ENCODE results near the gene MTRFR.
A peak's percentile ranks its signal among the peaks of the same experiment; 100 is the strongest.

MTRFR gene

DNA sequence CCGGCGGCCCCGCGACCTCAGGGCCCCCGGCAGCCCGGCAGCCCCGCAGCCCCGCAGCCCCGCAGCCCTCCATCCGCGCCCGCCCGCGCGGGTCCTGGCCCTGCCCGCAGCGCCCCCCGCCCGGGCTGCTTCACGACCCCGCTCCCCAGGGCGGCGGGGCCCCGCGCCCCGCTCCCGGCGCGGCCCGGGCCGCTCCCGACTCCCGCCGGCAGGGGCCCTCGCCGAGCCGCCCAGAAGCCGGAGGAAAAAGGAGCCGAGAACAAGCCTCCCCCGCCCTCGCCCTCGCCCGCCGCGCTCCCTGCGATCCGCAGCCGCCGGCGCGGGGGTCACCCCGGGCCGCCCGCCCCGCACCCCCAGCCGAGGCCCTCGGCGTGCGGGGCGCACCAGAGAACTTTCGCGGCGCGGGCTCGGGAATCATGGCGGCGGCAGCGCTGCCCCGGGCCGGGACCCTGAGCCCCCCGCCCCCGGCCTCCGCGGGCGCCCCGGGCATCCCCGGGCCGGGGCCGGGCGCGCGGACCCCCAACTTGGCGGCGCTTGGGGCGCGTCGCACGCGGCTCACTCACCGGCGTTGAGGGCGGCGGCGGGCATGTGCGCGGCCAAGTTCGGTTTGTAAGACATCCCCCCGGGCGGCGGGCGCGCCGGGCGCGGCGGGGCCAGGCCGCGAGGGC is 37.9 kb downstream of the MTRFR start:
- DNase-seq, result peak; percentile 57

DNA sequence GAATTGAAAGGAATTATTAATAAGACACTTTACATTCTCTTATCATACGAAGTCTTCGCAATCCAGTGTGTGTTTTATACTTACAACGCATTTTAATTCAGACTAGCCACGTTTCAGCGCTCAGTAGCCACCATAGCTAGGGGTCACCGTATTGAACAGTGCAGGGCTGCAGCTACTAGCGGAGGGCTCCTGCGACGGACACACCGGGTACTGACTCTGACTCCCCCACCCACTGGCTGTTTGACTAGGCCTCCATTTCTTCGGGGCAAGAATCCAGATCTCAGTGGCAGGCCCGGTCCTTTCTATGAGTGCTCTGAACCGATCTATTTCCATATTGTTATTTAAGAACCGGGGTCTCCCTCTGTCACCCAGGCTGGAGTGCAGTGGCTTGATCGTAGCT is 39.9 kb downstream of the MTRFR start:
- no peak for DNase-seq

DNA sequence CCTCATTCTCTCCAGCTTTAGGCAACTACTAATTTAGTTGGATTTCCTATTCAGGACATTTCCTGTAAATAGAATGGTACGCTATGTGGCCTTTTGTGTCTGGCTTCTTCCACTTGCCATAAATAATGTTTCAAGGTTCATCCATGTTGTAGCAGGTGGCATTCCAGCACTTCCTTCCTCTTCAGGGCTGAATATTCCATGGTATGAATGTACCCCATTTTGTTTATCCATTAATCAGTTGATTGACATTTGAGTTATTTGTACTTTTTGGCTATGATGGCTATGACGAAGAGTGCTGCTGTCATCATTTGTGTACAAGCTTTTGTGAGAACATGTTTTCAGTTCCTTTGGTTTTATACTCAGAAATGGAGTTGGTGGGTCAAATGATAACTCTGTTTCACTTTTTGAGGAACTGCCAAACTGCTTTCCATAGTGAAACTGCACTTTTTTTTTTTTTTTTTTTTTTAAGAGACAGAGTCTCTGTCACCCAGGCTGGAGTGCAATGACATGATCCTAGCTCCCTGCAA is 44.9 kb downstream of the MTRFR start:
- no peak for DNase-seq

DNA sequence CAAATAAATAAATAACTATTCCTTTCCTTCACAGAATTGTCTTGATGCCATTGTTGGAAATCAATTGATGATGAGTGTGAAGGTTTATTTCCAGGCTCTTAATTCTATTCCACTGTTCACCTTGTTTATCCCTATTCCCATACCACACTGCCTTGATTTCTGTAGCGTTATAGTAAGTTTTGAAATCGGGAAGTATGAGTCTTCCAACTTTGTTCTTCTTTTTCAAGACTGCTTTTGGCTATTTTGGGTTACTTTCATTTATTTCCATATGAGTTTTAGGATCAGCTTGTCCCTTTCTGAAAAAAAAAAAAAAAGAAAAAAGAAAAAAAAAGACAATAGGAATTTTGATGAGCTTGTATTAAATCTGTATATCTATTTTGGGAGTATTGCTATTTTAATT is 47.7 kb downstream of the MTRFR start:
- DNase-seq, result no peak

DNA sequence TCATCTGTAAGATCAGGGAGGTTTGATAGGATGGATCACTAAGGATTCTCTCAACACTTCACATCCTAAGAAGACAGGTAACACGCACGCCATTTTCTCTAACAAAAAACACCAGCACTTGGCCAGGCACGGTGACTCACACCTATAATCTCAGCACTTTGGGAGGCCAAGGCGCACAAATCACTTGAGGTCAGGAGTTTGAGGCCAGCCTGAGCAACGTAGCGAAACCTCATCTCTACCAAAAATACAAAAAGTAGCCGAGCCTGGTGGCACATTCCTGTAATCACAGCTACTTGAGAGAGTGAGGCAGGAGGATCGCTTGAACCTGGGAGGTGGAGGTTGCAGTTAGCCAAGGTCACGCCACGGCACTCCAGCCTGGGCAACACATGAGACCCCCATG is 48.9 kb downstream of the MTRFR start:
- DNase-seq, result no peak

DNA sequence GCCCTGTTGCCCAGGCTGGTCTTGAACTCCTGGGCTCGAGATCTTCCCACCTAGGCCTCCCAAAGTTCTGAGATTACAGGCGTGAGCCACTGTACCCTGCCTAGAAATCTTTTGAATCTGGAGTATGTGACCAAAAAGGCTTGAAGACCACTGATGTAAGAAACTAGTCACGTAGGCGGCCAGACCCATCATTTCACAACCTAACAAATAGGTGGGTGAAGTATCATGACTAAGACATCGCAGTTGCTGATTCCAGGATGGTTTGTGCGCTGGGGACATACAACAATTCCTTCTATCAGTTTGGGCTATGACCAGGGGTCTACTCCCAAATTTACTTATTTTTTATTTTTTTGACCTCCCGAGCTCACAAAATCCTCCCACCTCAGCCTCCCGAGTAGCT is 50.2 kb downstream of the MTRFR start:
- no peak for DNase-seq

DNA sequence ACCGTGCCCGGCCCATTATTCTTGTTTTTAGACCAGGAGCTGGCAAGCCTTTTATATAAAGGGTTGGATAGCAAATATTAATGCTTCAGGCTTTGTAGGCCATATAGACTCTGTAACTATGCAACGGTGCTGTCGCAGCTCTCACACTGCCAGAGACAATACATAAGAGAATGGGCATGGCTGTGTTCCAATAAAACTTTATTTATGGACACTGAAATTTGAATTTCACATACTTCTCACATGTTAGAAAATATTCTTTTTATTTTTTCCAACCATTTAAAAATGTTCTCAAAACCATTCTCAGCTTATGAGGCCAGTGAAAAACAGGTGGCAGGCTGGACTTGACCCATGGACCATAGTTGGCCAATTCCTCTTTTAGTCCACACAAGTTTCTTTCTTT is 51.4 kb downstream of the MTRFR start:
- no peak for DNase-seq

DNA sequence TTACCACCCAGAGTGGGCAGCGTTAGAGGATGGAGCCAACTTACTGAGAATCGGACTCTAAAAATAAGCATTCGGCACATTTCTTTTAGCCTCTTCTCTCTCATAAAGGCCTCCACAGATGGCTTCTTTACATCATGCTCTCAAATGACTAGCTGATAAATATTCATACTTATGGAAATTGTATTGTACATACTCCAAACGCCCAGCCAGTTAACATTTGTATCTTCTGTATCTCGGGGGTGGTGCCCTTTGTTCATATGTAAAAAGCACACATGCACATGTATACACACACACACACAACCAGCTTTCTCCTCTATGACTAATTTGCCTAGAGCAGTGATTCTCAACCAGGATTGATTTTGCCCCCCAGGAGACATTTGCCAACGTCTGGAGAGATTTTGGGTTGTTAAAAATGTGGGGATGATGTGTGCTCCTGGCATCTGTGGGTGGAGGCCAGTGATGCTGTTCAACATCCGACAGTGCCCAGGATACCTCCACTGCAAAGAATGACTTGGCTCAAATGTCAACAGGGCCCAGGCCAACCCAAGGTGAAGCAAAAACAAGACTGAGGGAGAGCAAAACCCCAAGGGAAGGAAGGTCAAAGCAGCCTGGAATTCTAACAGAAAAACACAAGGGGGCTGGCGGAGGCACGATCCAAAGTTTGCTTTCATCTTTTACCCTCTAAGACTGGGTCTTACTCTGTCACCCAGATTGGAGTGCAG is 53.6 kb downstream of the MTRFR start:
- DNase-seq, result no peak

DNA sequence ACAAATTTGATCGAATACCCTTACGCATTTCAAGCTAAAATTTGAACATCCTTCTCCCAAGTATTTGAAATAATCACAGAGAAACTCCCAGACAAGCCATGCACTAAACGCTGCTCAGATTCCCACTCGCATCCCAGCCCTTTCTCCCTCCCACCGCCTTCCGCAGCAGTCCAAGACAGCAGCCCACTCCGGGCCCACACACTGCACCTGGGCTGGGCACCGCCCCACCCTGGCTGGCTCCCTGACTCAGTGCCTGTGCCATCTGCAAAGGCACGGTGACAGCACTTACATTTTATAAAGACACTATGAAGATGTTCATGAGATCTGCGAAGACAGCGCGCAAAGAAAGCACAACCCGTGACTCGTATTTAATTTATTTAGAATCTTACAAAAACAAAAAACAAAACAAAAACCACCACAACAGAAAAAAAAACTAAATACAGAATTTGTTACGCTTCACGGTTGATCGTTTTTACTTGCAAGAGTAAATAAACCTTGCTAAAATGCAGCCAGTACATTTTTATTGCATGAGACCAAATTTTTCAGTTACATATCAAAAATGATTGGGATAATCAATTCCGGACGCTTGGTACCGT is 55.6 kb downstream of the MTRFR start:
- no peak for DNase-seq

DNA sequence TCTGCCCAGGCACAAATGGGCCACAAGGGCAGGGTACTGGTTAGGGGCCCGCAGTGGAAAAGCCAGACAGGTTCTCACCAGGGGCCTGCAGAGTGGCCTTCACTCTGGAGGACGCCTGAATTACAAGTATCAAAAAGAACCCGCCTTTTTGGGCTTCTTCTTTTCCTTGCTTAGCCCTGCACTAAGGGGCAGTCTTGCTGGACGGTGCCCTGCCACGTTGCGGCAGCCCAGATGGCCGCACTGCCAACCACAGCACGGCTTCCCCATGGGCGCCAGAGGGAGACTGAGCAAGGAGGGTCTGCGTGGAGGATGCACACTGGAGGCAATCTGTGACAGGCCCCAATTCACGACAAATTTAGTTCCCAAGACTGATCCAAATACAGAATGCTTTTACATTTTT is 56.7 kb downstream of the MTRFR start:
- no peak for DNase-seq

DNA sequence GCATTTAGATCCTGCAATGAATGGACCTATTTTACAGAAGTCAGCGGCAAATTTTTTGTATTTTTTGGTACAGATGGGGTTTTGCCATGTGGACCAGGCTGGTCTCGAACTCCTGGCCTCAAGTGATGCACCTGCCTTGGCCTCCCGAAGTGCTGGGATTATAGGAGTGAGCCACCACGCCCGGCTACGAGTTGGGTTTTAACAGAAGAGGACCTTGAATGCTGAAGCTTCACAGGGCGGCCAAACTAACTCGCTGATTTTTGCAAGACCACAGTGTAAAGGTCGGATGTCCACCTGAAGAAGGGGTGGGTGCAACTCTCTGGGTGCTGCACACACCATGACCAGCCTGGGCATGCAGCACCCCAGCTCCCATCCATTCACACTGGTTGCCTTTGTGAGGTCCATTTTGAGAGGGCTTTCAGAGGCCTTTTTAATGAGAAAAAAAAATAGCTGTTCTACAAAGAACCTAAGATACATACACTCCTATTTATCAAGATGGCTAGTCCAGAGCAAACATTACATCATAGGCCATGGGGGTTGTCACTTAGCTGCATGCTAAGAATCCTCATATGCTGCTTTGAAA is 60.0 kb downstream of the MTRFR start:
- DNase-seq, result no peak

DNA sequence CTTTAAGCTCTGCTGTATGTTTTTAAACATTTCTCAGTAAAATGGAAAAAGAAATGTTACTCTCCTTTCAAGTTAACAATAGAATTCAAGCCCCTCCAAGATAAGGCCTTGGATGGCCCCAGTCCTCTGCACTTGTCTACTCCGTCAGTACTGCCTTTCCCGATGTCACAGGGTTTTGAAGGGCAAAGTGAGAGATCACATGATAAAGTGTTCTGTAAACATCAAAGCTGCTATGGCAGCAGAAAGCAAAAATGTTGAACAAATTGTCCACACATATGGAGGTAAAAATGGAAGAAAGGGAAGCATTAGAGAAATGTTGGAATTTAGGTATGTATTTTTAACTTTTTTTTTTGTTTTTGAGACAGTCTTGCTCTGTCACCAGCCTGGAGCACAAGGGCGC is 71.9 kb downstream of the MTRFR start:
- DNase-seq, result no peak

DNA sequence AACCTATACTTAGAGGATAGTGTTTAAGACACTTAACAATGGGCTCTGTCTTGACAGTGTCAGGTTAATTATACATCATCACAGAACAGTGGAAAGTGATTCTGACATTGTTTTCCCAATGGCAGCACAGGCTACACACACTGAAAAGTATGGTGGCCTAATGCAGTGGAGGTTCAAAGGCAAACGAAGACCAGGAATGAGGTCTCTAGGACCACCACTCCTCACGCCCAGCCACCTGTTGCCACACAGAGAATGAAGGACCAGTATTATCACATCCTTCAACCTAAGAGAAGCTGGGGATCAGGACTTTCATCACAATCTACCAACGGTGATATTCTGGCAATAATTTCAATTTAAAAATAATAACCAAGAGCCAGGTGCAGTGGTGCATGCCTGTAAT is 73.0 kb downstream of the MTRFR start:
- no peak for DNase-seq

Measured in NCI-H510A treated with DMSO at 0.1 percent for 48 hours (cell line).